ENCODE results near the gene CYSRT1.

CYSRT1 gene

GRCh38 chr9:137275203-137275587 lies 50.2 kb downstream of the CYSRT1 start:
- DNase-seq, result no peak
